Smooth muscle cell (in vitro differentiated cells): ENCODE data around the gene GRIK4. TPM values are rescaled to one million over a fixed set of nuclear protein-coding genes. Genes with fewer than 3 reads are reported as not detected.

ENCODE experiments used
- DNase-seq: peaks from one replicate; lab custom pipeline; 2025; ENCODE audit not compliant: unreplicated experiment; lab: John Stamatoyannopoulos, UW
- H2AFZ ChIP-seq: fragments of 200-600 bp; sonication (generic); 2 replicates; pipeline ENCODE4 v1.6.0; 2016; ENCODE audit warnings: antibody characterized with exemption, low read depth, mild to moderate bottlenecking
- H3F3A ChIP-seq: fragments of 200-600 bp; sonication (generic); 2 replicates; pipeline ENCODE4 v1.6.0; 2017; ENCODE audit warnings: antibody characterized with exemption, low read depth
- H3K27ac ChIP-seq: fragments of 200-600 bp; sonication (generic); 2 replicates; pipeline ENCODE4 v1.5.1; 2016; ENCODE audit warnings: low read depth, mild to moderate bottlenecking
- H3K27me3 ChIP-seq: fragments of 200-600 bp; sonication (generic); 2 replicates; pipeline ENCODE4 v1.6.1; 2016; ENCODE audit warnings: low read depth, mild to moderate bottlenecking
- H3K36me3 ChIP-seq: fragments of 200-600 bp; sonication (generic); 2 replicates; pipeline ENCODE4 v1.5.1; 2016; ENCODE audit warnings: low read depth
- H3K4me1 ChIP-seq: fragments of 200-600 bp; sonication (generic); 2 replicates; pipeline ENCODE4 v1.5.1; 2016; ENCODE audit warnings: low read depth
- H3K4me2 ChIP-seq: fragments of 200-600 bp; sonication (generic); 2 replicates; pipeline ENCODE4 v1.6.0; 2016; ENCODE audit warnings: mild to moderate bottlenecking
- H3K4me3 ChIP-seq: fragments of 200-600 bp; sonication (generic); 2 replicates; pipeline ENCODE4 v1.5.1; 2016; ENCODE audit warnings: mild to moderate bottlenecking
- H3K79me2 ChIP-seq: fragments of 200-600 bp; sonication (generic); 2 replicates; pipeline ENCODE4 v1.6.0; 2016; ENCODE audit warnings: low read depth, mild to moderate bottlenecking
- H3K9ac ChIP-seq: fragments of 200-600 bp; sonication (generic); 2 replicates; pipeline ENCODE4 v1.6.0; 2016; ENCODE audit warnings: low read depth
- H3K9me3 ChIP-seq: fragments of 200-600 bp; sonication (generic); replicated peaks from 2 replicates; pipeline ENCODE4 v1.5.1; 2016; ENCODE audit warnings: low read depth
- H4K20me1 ChIP-seq: fragments of 200-600 bp; sonication (generic); 2 replicates; pipeline ENCODE4 v1.6.0; 2016; ENCODE audit warnings: low read depth
- CTCF ChIP-seq: fragments of 200-600 bp; sonication (generic); IDR thresholded peaks from 2 replicates; pipeline ENCODE4 v1.5.1; 2017; ENCODE audit warnings: borderline replicate concordance, mild to moderate bottlenecking, antibody characterized with exemption; ENCODE audit not compliant: insufficient read depth, poor library complexity, severe bottlenecking
- WGBS: methylation state at CpG from one replicate; pipeline ENCODE4 v1.1.7; 2016; ENCODE audit warnings: low lambda C conversion rate; 5-methylcytosine and 5-hydroxymethylcytosine counted together
- polyA plus RNA-seq: library from polyadenylated mRNA; unstranded; fragments of >200 nt; fragmentation: Nextera tagmentation; extraction: Ambion mirVana; gene quantifications from 2 replicates; pipeline ENCODE4 v1.2.1, GENCODE V29; 2016
- total RNA-seq: library from RNA; depleted of rRNA; stranded (reverse); fragments of >200 nt; gene quantifications from 2 replicates; pipeline ENCODE4 v1.2.3, GENCODE V29; 2014

Gene GRIK4
- total and polyA plus RNA-seq, 2 experiments from 2014 or later: not detected

DNA sequence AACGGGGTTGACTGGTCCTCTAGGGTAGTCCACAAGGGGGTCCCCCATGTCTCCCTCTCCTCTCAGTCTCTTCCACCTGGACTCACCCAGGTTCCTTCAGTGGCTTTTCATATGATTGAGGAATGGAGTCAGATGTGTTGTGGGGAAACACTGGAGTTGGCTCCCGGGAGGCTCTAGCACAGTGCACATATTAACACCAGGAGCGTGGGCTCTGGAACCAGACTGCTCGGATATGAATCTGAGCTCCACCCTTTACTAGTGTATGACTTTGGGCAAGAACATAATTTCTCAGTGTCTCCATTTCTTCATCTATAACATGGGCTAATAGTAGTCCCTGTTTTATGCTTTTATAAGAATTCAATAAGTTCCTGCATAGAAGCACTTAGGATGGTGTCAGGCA is 157.0 kb downstream of the GRIK4 start:
- Histone ChIP-seq H3K27ac (no peak overlapping the region), H3K9ac (no peak overlapping the region), H2AFZ (no peak overlapping the region), H4K20me1 (no peaks in the 10 kb centered on the region), H3K79me2 (no peaks in the 10 kb centered on the region), H3K4me3 (no peak overlapping the region), H3K4me1 (no peaks in the 10 kb centered on the region), H3F3A (no peaks in the 10 kb centered on the region), H3K36me3 (no peaks in the 10 kb centered on the region), H3K27me3 (peaks cover 59% of the 10 kb centered on the region), H3K4me2 (no peak overlapping the region), H3K9me3 (no peaks in the 10 kb centered on the region)
- whole genome bisulfite sequencing: 95% methylated on average over 4 of the region's 4 CpGs
- TF ChIP-seq CTCF: no peak
- no peak for DNase-seq

GRCh38 chr11:120674542-120674941 is 163.0 kb downstream of the GRIK4 start:
- TF ChIP-seq CTCF: no peak
- H3K27ac ChIP-seq: no peak overlapping the region
- peaks cover 12% of the 10 kb centered on the region for H3K27me3 ChIP-seq
- H3K79me2 ChIP-seq: no peaks in the 10 kb centered on the region
- H4K20me1 ChIP-seq: no peaks in the 10 kb centered on the region
- no peak overlapping the region for H3K4me3 ChIP-seq
- no peaks in the 10 kb centered on the region for H3K9me3 ChIP-seq
- H3K36me3 ChIP-seq: no peaks in the 10 kb centered on the region
- no peaks in the 10 kb centered on the region for H3F3A ChIP-seq
- WGBS: 10% methylated on average over 1 of the region's 1 CpG
- H3K9ac ChIP-seq: no peak overlapping the region
- no peaks in the 10 kb centered on the region for H3K4me1 ChIP-seq
- no peak for DNase-seq
- no peak overlapping the region for H2AFZ ChIP-seq
- peak overlapping the region; percentile 46 for H3K4me2 ChIP-seq

GRCh38 chr11:120675171-120675570 is 163.6 kb downstream of the GRIK4 start:
- Histone ChIP-seq H3K9me3 (no peaks in the 10 kb centered on the region), H3F3A (no peaks in the 10 kb centered on the region), H3K4me1 (no peaks in the 10 kb centered on the region), H2AFZ (no peak overlapping the region), H3K9ac (no peak overlapping the region), H4K20me1 (no peaks in the 10 kb centered on the region), H3K27me3 (peaks cover 6% of the 10 kb centered on the region), H3K27ac (no peak overlapping the region), H3K4me3 (no peak overlapping the region), H3K36me3 (no peaks in the 10 kb centered on the region), H3K79me2 (no peaks in the 10 kb centered on the region), H3K4me2 (peak overlapping the region; percentile 46)
- no peak for TF ChIP-seq CTCF
- DNase-seq: no peak
- 100% methylated on average over 1 of the region's 1 CpG for WGBS

GRCh38 chr11:120676991-120677390 is 165.4 kb downstream of the GRIK4 start:
- no peaks in the 10 kb centered on the region for H3K79me2 ChIP-seq
- no peaks in the 10 kb centered on the region for H3K36me3 ChIP-seq
- H3K4me1 ChIP-seq: no peaks in the 10 kb centered on the region
- no peaks in the 10 kb centered on the region for H3K9me3 ChIP-seq
- peaks cover 14% of the 10 kb centered on the region for H3K27me3 ChIP-seq
- H3K27ac ChIP-seq: no peak overlapping the region
- WGBS: 70% methylated on average over 6 of the region's 6 CpGs
- TF ChIP-seq CTCF: no peak
- H3K4me3 ChIP-seq: no peak overlapping the region
- H4K20me1 ChIP-seq: no peaks in the 10 kb centered on the region
- no peak overlapping the region for H3K4me2 ChIP-seq
- H2AFZ ChIP-seq: no peak overlapping the region
- no peak overlapping the region for H3K9ac ChIP-seq
- H3F3A ChIP-seq: no peaks in the 10 kb centered on the region
- no peak for DNase-seq
